GM19193 (cell line): ENCODE measurements around the gene GNPTAB.

Source experiments
- POLR2A ChIP-seq: IDR thresholded peaks from 4 replicates; pipeline ENCODE4 v1.6.1; 2011; ENCODE audit not compliant: insufficient read depth, insufficient read length; ENCODE audit errors: extremely low read depth

GNPTAB gene

GRCh38 chr12:101826766-101827368 is 3.9 kb downstream of the GNPTAB start:
- no peak for TF ChIP-seq POLR2A

DNA sequence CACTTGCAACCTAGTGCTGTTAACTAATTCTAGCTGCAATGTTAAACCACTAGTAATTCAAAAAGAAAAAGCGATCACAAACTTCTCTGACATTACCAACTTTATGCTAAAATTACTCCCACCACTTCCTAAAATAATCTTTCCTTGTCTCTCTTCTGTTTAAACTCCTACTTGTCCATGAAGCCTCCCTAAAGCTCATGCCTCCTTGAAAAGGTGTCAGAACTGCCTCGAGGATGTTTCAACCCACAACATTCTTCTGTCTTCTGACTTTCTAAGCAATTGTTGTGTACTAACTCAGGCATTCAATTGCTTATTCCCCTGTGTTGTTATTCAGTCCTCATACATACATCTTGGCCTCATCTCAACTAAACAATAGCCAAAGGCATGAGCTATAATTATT is 5.9 kb downstream of the GNPTAB start:
- no peak for TF ChIP-seq POLR2A

DNA sequence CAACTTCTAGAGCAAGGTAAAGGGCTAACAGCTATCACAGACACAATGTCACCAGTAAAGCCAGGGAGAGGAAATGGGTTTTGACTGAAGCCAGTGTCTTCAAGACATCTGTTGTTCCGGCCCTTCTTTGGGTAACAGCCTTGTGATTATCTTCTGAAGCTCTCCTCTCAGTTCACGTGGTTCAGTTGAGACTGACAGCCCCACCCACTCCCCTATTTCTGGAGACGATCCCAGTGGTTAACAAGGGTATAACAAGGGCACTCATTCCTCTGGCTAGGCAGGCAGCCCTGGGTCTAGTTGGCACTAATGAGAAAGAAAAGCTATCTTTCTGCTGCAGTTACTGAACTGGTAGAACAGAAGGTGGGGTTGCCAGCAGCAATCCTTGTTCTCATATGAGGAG is 6.9 kb downstream of the GNPTAB start:
- TF ChIP-seq POLR2A = no peak

GRCh38 chr12:101823039-101823438 is 7.7 kb downstream of the GNPTAB start:
- no peak for TF ChIP-seq POLR2A

GRCh38 chr12:101819467-101819866 is 11.3 kb downstream of the GNPTAB start:
- TF ChIP-seq POLR2A = no peak

DNA sequence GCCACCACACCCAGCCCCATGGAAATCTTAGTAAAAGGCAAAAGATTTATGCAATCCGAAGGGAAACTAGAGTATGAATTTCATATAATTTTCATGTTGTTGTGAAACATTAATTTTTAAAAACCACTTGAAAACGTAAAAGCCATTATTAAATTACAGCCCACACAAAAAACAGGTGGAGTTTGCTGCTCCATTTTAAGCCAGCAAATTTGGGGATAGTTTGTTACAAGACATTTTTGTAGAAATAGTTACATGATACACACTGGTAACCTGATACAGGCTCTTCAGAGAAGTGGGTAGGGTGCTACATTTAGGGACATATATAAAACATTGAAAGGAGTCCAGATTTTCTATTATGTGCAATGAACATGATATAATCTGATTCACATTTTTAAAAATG is 17.6 kb downstream of the GNPTAB start:
- no peak for TF ChIP-seq POLR2A

DNA sequence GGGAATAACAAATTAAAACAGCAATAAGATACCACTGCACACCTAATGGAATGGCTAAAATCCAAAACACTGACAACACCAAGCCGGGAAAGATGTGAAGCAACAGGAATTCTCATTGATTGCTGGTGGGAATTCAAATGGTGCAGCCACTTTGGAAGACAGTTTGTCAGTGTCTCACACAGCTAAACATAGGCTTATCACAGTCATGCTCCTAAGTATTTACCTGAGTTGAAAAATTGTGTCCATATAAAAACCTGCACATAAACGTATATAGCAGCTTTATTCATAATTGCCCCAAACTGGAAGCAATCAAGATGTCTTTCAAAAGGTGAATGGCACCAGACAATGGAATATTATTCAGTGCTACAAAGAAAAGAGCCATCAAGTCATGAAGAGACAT is 21.6 kb downstream of the GNPTAB start:
- no peak for TF ChIP-seq POLR2A

- TF ChIP-seq POLR2A = no peak
Measured at GRCh38 chr12:101806265-101806664, 24.5 kb downstream of the GNPTAB start.

GRCh38 chr12:101804409-101804808 is 26.4 kb downstream of the GNPTAB start:
- no peak for TF ChIP-seq POLR2A

- no peak for TF ChIP-seq POLR2A
Measured at GRCh38 chr12:101803978-101804377, 26.8 kb downstream of the GNPTAB start.

- TF ChIP-seq POLR2A = no peak
Measured at GRCh38 chr12:101802486-101802885, 28.3 kb downstream of the GNPTAB start.

- no peak for TF ChIP-seq POLR2A
Measured at GRCh38 chr12:101799774-101800173, 31.0 kb downstream of the GNPTAB start.

GRCh38 chr12:101795786-101796185 is 35.0 kb downstream of the GNPTAB start:
- no peak for TF ChIP-seq POLR2A

DNA sequence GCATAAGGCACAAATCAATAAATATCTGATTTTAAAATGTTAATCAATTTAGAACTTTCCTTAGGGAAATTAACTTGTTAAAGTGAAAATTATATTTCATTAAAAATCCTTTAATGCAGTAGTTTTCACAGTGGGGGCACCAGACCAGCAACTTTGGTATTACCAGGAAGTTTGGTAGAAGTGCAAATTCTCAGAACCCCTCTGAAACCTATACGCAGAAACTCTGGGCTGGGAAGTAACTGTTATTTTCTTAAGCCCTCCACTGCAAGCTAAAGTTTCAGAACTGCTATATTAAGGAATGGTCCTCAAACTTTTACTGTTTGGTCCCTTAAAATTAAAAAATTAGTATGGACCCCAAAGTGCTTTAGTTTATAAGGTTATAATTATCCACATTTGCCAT is 35.7 kb downstream of the GNPTAB start:
- TF ChIP-seq POLR2A = no peak

DNA sequence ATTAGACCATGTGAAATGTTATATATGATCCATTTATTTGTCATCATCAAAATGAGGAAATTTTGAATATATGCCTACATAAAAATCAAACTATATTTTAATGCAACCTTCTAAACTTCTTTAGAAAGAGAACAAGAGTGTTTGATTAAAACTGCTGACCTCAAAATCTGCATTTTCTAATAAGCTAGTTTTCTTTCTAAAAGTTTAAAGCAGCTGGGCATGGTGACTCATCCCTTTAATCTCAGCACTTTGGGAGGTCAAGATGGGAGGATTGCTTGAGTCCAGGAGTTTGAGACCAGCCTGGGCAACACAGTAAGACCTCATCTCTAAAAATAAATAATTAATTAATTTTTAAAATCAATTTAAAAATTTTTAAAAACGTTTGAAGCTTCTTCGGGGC is 36.2 kb downstream of the GNPTAB start:
- no peak for TF ChIP-seq POLR2A

DNA sequence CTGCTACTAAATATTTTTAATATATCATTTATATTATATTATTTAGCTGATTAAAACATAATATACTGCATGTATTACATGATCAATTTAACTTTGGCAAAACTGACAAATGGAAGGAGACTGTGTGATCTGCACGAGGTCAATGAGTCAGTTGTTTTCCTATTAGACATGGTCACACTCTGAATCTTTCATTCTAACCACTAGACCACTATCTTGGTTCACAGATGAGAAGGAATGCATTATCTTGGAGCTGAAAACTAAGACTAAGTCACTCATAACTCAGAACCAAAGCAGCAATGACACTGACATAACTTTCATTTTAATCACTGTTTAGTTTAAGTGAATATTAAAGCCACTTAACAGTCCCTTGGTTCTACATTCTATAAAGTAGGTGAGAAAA is 37.4 kb downstream of the GNPTAB start:
- TF ChIP-seq POLR2A = no peak
